OCI-LY3 (cell line): Measurements from ENCODE around the gene PDE7B.

Experiments
- EZH2phosphoT487 ChIP-seq: fragments of 200-600 bp; shearing (Covaris generic); IDR thresholded peaks from 2 replicates; pipeline ENCODE4 v1.6.1; 2018; ENCODE audit warnings: antibody characterized with exemption, mixed run types, low read depth
- TF ChIP-seq, protein P1 (sequence below): fragments of 200-600, 300-600 bp; sonication (generic); IDR thresholded peaks from 2 replicates; pipeline ENCODE4 v1.5.1; 2014; ENCODE audit warnings: antibody characterized with exemption, low read length, low read depth

DNA sequence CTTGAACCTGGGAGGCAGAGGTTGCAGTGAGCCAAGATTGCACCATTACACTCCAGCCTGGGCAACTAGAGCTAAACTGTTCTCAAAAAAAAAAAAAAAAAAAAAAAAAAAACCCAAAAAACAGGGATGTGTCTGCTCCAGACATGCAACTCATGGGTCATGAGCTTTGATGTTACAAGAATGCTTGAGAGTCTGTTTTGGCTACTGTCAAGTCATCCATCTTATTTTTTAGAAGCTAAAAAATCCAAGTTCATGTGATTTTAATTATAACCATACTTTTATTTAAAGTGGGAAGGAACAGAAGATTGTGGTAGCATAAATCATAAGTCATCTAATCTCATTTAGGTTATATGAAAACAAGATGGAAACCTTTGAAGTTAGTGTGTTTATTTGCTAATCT is 120.6 kb downstream of the PDE7B start:
- TF ChIP-seq, protein P1, sequence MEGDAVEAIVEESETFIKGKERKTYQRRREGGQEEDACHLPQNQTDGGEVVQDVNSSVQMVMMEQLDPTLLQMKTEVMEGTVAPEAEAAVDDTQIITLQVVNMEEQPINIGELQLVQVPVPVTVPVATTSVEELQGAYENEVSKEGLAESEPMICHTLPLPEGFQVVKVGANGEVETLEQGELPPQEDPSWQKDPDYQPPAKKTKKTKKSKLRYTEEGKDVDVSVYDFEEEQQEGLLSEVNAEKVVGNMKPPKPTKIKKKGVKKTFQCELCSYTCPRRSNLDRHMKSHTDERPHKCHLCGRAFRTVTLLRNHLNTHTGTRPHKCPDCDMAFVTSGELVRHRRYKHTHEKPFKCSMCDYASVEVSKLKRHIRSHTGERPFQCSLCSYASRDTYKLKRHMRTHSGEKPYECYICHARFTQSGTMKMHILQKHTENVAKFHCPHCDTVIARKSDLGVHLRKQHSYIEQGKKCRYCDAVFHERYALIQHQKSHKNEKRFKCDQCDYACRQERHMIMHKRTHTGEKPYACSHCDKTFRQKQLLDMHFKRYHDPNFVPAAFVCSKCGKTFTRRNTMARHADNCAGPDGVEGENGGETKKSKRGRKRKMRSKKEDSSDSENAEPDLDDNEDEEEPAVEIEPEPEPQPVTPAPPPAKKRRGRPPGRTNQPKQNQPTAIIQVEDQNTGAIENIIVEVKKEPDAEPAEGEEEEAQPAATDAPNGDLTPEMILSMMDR: no peak
- TF ChIP-seq EZH2phosphoT487: no peak
